HepG2 (cell line): Measurements from ENCODE around the gene UGT1A8. TPM values are rescaled to one million over a fixed set of nuclear protein-coding genes. Genes with fewer than 3 reads are reported as not detected.

Source experiments
- KDM1A ChIP-seq: IDR thresholded peaks from 2 replicates; pipeline ENCODE4 v1.6.1; 2016; ENCODE audit warnings: missing compliant biosample characterization
- KDM2A ChIP-seq: sonication (generic); formaldehyde crosslinking; IDR thresholded peaks from 2 replicates; pipeline ENCODE4 v1.4.0; 2020; ENCODE audit warnings: low read depth, missing genetic modification reagents, borderline replicate concordance
- MED1 ChIP-seq: sonication (generic); formaldehyde crosslinking; IDR thresholded peaks from 2 replicates; pipeline ENCODE4 v1.4.0; 2020; ENCODE audit warnings: missing genetic modification reagents
- NCOR1 ChIP-seq: fragments of 200-600 bp; sonication (generic); IDR thresholded peaks from 2 replicates; pipeline ENCODE4 v1.7.0; 2017; ENCODE audit warnings: antibody characterized with exemption, low read length, borderline replicate concordance
- TBL1XR1 ChIP-seq: fragments of 150-350 bp; IDR thresholded peaks from 2 replicates; pipeline ENCODE4 v1.6.1; 2014; ENCODE audit warnings: borderline replicate concordance, low read length; ENCODE audit not compliant: partially characterized antibody
- ZBTB3 ChIP-seq: sonication (generic); formaldehyde crosslinking; IDR thresholded peaks from 2 replicates; pipeline ENCODE4 v1.4.0; 2020; ENCODE audit warnings: low read depth, mild to moderate bottlenecking, moderate library complexity, missing genetic modification reagents, borderline replicate concordance
- ZNF652 ChIP-seq: IDR thresholded peaks from 2 replicates; pipeline ENCODE4 v1.6.1; 2016; ENCODE audit warnings: low read depth, borderline replicate concordance
- ZNF891 ChIP-seq: sonication (generic); formaldehyde crosslinking; IDR thresholded peaks from 2 replicates; pipeline ENCODE4 v1.5.0; 2020; ENCODE audit warnings: mild to moderate bottlenecking, missing genetic modification reagents
- polyA plus RNA-seq, 8 experiments: library from polyadenylated mRNA; depleted of rRNA in 3 of 8; stranded (reverse) in 7 of 8; unstranded in 1 of 8; fragments of >200 nt; fragmentation: Illumina TruSeq in 4 of 8; extraction: Trizol in 4 of 8; gene quantifications; 2 replicates each; pipeline versions ENCODE4 v1.2.1 to v1.2.3, GENCODE V29; 2011 to 2016; ENCODE audit warnings: low read depth in 4 of 8, missing spikeins in 1 of 8, mixed read lengths in 1 of 8; ENCODE audit not compliant: insufficient read depth in 1 of 8
- total RNA-seq, 5 experiments: library from RNA; depleted of rRNA; stranded (reverse); fragments of >200 nt; fragmentation: Illumina TruSeq; extraction: Trizol; gene quantifications; 2 replicates each; pipeline ENCODE4 v1.2.3, GENCODE V29; 2016; ENCODE audit warnings: low read depth in 1 of 5
- TF ChIP-seq, protein P1 (sequence below): sonication (generic); formaldehyde crosslinking; IDR thresholded peaks from 2 replicates; pipeline ENCODE4 v1.5.0; 2020; ENCODE audit warnings: mild to moderate bottlenecking, missing genetic modification reagents
- TF ChIP-seq, protein P2 (sequence below), 2 experiments: sonication (generic) in 1 of 2; formaldehyde crosslinking in 1 of 2; IDR thresholded peaks; 2 replicates each; pipeline versions ENCODE4 v1.4.0 to v1.6.1; 2018 to 2020; ENCODE audit warnings: missing genetic modification reagents in 2 of 2, borderline replicate concordance in 1 of 2, low read depth in 1 of 2, mild to moderate bottlenecking in 1 of 2, missing biosample characterization in 1 of 2
- TF ChIP-seq, protein P3 (sequence below): sonication (generic); formaldehyde crosslinking; IDR thresholded peaks from 2 replicates; pipeline ENCODE4 v1.9.0; 2022; ENCODE audit warnings: low read depth, missing genetic modification reagents
- TF ChIP-seq, protein P4 (sequence below): sonication (generic); formaldehyde crosslinking; IDR thresholded peaks from 2 replicates; pipeline ENCODE4 v1.9.0; 2021; ENCODE audit warnings: missing genetic modification reagents, borderline replicate concordance
- TF ChIP-seq, protein P5 (sequence below): IDR thresholded peaks from 2 replicates; pipeline ENCODE4 v1.6.1; 2016; ENCODE audit warnings: missing compliant biosample characterization, missing genetic modification reagents, borderline replicate concordance
- TF ChIP-seq, protein P6 (sequence below): sonication (generic); formaldehyde crosslinking; IDR thresholded peaks from 2 replicates; pipeline ENCODE4 v1.8.1; 2022; ENCODE audit warnings: low read depth, mild to moderate bottlenecking, missing genetic modification reagents

The UGT1A8 gene
- total and polyA plus RNA-seq, 2 of the 13 experiments (the other 11 are each of a cell fraction or from before 2014, with no cell fraction given), result not detected

DNA sequence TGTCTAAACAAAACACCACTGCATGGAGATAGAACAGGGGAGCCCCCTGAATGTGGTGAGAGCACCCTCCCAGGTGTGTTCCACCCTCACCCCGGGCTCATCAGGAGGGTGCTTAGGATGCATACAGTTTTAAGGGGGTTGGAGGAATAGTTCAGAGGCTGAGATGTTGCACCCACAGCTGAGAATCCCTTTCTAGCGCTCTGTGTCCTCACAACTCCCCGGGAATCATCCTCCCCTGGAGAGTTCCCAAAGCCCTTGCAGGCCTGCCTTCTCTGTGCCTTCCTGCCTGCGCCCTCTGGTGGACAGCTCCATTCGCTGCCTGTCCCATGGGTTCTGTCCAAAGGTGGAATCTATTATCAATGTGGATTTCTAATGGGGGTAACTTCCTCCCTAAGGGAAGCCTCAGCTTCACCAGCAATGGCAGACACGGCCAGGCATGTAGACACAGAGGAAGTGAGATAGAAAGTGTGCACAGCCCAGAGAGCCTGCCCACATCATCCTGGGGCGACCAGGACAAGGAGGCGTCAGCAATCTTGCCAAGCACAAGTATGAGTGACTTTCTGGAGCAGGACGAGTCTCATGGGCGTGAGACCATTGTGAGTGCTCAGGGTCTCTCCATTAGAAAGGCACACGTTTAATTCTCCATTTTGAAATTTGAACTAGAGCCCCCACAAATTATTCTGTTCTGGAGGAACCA is 94.0 kb downstream of the UGT1A8 start (continued):
- TF ChIP-seq, protein P1, sequence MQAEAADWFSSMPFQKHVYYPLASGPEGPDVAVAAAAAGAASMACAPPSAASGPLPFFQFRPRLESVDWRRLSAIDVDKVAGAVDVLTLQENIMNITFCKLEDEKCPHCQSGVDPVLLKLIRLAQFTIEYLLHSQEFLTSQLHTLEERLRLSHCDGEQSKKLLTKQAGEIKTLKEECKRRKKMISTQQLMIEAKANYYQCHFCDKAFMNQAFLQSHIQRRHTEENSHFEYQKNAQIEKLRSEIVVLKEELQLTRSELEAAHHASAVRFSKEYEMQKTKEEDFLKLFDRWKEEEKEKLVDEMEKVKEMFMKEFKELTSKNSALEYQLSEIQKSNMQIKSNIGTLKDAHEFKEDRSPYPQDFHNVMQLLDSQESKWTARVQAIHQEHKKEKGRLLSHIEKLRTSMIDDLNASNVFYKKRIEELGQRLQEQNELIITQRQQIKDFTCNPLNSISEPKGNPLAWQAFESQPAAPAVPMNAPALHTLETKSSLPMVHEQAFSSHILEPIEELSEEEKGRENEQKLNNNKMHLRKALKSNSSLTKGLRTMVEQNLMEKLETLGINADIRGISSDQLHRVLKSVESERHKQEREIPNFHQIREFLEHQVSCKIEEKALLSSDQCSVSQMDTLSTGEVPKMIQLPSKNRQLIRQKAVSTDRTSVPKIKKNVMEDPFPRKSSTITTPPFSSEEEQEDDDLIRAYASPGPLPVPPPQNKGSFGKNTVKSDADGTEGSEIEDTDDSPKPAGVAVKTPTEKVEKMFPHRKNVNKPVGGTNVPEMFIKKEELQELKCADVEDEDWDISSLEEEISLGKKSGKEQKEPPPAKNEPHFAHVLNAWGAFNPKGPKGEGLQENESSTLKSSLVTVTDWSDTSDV (CRISPR knock-in tag), result no peak
- TF ChIP-seq ZBTB3 (CRISPR knock-in tag) (no peak), KDM2A (CRISPR knock-in tag) (peak; percentile 42; the same call in 1 of the 2 replicates), ZNF652 (CRISPR knock-in tag) (no peak), MED1 (CRISPR knock-in tag) (peak; percentile 16; the same call in 1 of the 2 replicates), KDM1A (CRISPR knock-in tag) (no peak), ZNF891 (CRISPR knock-in tag) (no peak), TBL1XR1 (no peak), NCOR1 (no peak)
- TF ChIP-seq, protein P2, sequence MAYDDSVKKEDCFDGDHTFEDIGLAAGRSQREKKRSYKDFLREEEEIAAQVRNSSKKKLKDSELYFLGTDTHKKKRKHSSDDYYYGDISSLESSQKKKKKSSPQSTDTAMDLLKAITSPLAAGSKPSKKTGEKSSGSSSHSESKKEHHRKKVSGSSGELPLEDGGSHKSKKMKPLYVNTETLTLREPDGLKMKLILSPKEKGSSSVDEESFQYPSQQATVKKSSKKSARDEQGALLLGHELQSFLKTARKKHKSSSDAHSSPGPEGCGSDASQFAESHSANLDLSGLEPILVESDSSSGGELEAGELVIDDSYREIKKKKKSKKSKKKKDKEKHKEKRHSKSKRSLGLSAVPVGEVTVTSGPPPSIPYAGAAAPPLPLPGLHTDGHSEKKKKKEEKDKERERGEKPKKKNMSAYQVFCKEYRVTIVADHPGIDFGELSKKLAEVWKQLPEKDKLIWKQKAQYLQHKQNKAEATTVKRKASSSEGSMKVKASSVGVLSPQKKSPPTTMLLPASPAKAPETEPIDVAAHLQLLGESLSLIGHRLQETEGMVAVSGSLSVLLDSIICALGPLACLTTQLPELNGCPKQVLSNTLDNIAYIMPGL (CRISPR knock-in tag; IDR thresholded peaks at IDR 0.05; ENCODE audit: borderline replicate concordance in 1 of 2, low read depth in 1 of 2), result no peak
- TF ChIP-seq, protein P3, sequence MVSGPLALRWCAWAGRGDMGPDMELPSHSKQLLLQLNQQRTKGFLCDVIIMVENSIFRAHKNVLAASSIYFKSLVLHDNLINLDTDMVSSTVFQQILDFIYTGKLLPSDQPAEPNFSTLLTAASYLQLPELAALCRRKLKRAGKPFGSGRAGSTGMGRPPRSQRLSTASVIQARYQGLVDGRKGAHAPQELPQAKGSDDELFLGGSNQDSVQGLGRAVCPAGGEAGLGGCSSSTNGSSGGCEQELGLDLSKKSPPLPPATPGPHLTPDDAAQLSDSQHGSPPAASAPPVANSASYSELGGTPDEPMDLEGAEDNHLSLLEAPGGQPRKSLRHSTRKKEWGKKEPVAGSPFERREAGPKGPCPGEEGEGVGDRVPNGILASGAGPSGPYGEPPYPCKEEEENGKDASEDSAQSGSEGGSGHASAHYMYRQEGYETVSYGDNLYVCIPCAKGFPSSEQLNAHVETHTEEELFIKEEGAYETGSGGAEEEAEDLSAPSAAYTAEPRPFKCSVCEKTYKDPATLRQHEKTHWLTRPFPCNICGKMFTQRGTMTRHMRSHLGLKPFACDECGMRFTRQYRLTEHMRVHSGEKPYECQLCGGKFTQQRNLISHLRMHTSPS (CRISPR knock-in tag), result no peak
- TF ChIP-seq, protein P4, sequence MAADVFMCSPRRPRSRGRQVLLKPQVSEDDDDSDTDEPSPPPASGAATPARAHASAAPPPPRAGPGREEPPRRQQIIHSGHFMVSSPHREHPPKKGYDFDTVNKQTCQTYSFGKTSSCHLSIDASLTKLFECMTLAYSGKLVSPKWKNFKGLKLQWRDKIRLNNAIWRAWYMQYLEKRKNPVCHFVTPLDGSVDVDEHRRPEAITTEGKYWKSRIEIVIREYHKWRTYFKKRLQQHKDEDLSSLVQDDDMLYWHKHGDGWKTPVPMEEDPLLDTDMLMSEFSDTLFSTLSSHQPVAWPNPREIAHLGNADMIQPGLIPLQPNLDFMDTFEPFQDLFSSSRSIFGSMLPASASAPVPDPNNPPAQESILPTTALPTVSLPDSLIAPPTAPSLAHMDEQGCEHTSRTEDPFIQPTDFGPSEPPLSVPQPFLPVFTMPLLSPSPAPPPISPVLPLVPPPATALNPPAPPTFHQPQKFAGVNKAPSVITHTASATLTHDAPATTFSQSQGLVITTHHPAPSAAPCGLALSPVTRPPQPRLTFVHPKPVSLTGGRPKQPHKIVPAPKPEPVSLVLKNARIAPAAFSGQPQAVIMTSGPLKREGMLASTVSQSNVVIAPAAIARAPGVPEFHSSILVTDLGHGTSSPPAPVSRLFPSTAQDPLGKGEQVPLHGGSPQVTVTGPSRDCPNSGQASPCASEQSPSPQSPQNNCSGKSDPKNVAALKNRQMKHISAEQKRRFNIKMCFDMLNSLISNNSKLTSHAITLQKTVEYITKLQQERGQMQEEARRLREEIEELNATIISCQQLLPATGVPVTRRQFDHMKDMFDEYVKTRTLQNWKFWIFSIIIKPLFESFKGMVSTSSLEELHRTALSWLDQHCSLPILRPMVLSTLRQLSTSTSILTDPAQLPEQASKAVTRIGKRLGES (CRISPR knock-in tag), result no peak
- TF ChIP-seq, protein P5, sequence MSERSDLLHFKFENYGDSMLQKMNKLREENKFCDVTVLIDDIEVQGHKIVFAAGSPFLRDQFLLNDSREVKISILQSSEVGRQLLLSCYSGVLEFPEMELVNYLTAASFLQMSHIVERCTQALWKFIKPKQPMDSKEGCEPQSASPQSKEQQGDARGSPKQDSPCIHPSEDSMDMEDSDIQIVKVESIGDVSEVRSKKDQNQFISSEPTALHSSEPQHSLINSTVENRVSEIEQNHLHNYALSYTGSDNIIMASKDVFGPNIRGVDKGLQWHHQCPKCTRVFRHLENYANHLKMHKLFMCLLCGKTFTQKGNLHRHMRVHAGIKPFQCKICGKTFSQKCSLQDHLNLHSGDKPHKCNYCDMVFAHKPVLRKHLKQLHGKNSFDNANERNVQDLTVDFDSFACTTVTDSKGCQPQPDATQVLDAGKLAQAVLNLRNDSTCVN, result no peak; the same call in 1 of the 2 replicates
- TF ChIP-seq, protein P6, sequence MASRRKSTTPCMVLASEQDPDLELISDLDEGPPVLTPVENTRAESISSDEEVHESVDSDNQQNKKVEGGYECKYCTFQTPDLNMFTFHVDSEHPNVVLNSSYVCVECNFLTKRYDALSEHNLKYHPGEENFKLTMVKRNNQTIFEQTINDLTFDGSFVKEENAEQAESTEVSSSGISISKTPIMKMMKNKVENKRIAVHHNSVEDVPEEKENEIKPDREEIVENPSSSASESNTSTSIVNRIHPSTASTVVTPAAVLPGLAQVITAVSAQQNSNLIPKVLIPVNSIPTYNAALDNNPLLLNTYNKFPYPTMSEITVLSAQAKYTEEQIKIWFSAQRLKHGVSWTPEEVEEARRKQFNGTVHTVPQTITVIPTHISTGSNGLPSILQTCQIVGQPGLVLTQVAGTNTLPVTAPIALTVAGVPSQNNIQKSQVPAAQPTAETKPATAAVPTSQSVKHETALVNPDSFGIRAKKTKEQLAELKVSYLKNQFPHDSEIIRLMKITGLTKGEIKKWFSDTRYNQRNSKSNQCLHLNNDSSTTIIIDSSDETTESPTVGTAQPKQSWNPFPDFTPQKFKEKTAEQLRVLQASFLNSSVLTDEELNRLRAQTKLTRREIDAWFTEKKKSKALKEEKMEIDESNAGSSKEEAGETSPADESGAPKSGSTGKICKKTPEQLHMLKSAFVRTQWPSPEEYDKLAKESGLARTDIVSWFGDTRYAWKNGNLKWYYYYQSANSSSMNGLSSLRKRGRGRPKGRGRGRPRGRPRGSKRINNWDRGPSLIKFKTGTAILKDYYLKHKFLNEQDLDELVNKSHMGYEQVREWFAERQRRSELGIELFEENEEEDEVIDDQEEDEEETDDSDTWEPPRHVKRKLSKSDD (CRISPR knock-in tag), result no peak
